Measurements from ENCODE around the gene PTPRG. TPM values are rescaled to one million over a fixed set of nuclear protein-coding genes. Genes with fewer than 3 reads are reported as not detected.
A peak's percentile ranks its signal among the peaks of the same experiment; 100 is the strongest.

PTPRG gene
- total and polyA plus RNA-seq, 2 donors (not counting 3 experiments of a cell fraction or from before 2014, with no cell fraction given) = 8.9 to 39.1 TPM

- Histone ChIP-seq H3K36me3 (ENCODE audit: control insufficient read depth in 2 of 2, extremely low read depth in 1 of 2, insufficient read depth in 2 of 2, low read length in 2 of 2) (no peaks in the 10 kb centered on the region), H4K20me1 (replicated peaks; ENCODE audit: control insufficient read depth, extremely low read depth, insufficient read depth, low read length) (no peaks in the 10 kb centered on the region), H3K9me3 (replicated peaks; ENCODE audit: control insufficient read depth, insufficient read depth, low read length) (no peaks in the 10 kb centered on the region), H3K79me2 (ENCODE audit: control insufficient read depth, insufficient read depth, low read length) (no peaks in the 10 kb centered on the region), H2AFZ (ENCODE audit: low read depth, low read length) (peak overlapping the region; percentile 52), H3K27me3 (ENCODE audit: control insufficient read depth in 2 of 2, insufficient read depth in 2 of 2, low read length in 2 of 2) (no peaks in the 10 kb centered on the region), H3K9ac (replicated peaks; ENCODE audit: extremely low read depth, insufficient read depth, low read length) (peak overlapping the region; percentile 32), H3K4me1 (ENCODE audit: control insufficient read depth, extremely low read depth, insufficient read depth, low read length) (peaks cover 39% of the 10 kb centered on the region), H3K4me3 (replicated peaks in 1 of 3; ENCODE audit: insufficient read depth in 1 of 3, low read depth in 1 of 3, low read length in 3 of 3) (no peak overlapping the region), H3K4me2 (ENCODE audit: insufficient read depth, low read length) (peak overlapping the region; percentile 67), H3K9me1 (replicated peaks; ENCODE audit: control insufficient read depth, extremely low read depth, insufficient read depth, low read length) (no peaks in the 10 kb centered on the region), H3K27ac (ENCODE audit: insufficient read depth, low read depth, low read length) (peak overlapping the region; percentile 85)
- FAIRE-seq = peak; percentile 21
- intact Hi-C loops (cut with micrococcal nuclease) = no loop called here
- DNase-seq (ENCODE audit: low read depth, low spot score) = peak; percentile 83
- TF ChIP-seq, protein P1, sequence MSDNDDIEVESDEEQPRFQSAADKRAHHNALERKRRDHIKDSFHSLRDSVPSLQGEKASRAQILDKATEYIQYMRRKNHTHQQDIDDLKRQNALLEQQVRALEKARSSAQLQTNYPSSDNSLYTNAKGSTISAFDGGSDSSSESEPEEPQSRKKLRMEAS (IDR thresholded peaks at IDR 0.05; ENCODE audit: insufficient read depth, insufficient read length) = no peak
- TF ChIP-seq MYC (IDR thresholded peaks at IDR 0.05; ENCODE audit: low read depth, low read length) (no peak), CTCF (IDR thresholded peaks at IDR 0.05; ENCODE audit: extremely low read depth in 1 of 2, insufficient read depth in 1 of 2, low read depth in 1 of 2, low read length in 2 of 2) (no peak), GATA2 (IDR thresholded peaks at IDR 0.05; ENCODE audit: insufficient read depth, insufficient read length, low read depth, low read length) (no peak), POLR2AphosphoS5 (IDR thresholded peaks at IDR 0.05; ENCODE audit: insufficient read depth, low read depth, low read length) (no peak), EZH2 (IDR thresholded peaks at IDR 0.05; ENCODE audit: borderline replicate concordance, low read depth, low read length, severe bottlenecking) (no peak), JUN (IDR thresholded peaks at IDR 0.05; ENCODE audit: borderline replicate concordance, insufficient read depth, insufficient read length, low read depth) (no peak), POLR2A (IDR thresholded peaks at IDR 0.05; ENCODE audit: low read depth, low read length) (no peak), FOS (IDR thresholded peaks at IDR 0.05; ENCODE audit: borderline replicate concordance, insufficient read depth, low read length) (no peak)
- ChIA-PET POLR2A (no interaction called here), CTCF (interaction anchor here (1.0 to 1.9 kb wide), 4 partner anchors 43 to 450 kb away, joined by 3 to 8 read pairs (median 3); no protein-coding TSS in a partner anchor)
- dilution Hi-C loops (cut with MboI; ENCODE audit: extremely low pct_ligation_motif_present, low sequenced_read_pairs) = no loop called here
- TSS peak; percentile 86 for BruUV-seq (replicated peaks)
Measured at GRCh38 chr3:61980041-61980440, 418.7 kb downstream of the PTPRG start.
